AG09309 (cell line): ENCODE results near the gene KIF3B.

Experiments used
- DNase-seq: peaks from one replicate; pipeline ENCODE4 v3.0.0-alpha.2; 2010; ENCODE audit warnings: low read depth
- H3K4me3 ChIP-seq: 2 replicates; pipeline ENCODE4 v1.5.1; 2011; ENCODE audit warnings: mild to moderate bottlenecking, low read depth, low read length, moderate library complexity; ENCODE audit not compliant: control insufficient read depth
- TF ChIP-seq, protein P1 (sequence below): IDR thresholded peaks from 2 replicates; pipeline ENCODE4 v1.5.1; 2011; ENCODE audit warnings: mild to moderate bottlenecking, low read depth, low read length, inconsistent platforms; ENCODE audit not compliant: insufficient read depth, control insufficient read depth; ENCODE audit errors: missing control alignments

Gene KIF3B

GRCh38 chr20:32294071-32294470 lies 16.6 kb downstream of the KIF3B start:
- DNase-seq, result no peak
- TF ChIP-seq, protein P1, sequence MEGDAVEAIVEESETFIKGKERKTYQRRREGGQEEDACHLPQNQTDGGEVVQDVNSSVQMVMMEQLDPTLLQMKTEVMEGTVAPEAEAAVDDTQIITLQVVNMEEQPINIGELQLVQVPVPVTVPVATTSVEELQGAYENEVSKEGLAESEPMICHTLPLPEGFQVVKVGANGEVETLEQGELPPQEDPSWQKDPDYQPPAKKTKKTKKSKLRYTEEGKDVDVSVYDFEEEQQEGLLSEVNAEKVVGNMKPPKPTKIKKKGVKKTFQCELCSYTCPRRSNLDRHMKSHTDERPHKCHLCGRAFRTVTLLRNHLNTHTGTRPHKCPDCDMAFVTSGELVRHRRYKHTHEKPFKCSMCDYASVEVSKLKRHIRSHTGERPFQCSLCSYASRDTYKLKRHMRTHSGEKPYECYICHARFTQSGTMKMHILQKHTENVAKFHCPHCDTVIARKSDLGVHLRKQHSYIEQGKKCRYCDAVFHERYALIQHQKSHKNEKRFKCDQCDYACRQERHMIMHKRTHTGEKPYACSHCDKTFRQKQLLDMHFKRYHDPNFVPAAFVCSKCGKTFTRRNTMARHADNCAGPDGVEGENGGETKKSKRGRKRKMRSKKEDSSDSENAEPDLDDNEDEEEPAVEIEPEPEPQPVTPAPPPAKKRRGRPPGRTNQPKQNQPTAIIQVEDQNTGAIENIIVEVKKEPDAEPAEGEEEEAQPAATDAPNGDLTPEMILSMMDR, result no peak
- H3K4me3 ChIP-seq, result no peak overlapping the region

DNA sequence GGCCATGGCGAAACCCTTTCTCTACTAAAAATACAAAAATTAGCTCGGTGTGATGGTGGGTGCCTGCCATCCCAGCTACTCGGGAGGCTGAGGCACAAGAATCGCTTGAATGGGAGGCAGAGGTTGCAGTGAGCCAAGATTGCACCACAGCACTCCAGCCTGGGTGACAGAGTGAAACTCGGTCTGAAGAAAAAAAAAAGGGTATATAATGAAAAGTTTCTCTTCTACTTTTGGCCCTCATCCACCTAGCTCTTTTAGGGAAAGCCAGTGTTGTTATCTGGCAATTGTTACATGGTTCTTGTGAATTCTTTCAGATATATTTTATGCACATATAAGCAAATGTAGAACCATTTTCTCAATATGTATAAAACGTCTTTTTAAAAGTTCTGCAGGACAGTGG lies 19.0 kb downstream of the KIF3B start:
- H3K4me3 ChIP-seq, result no peak overlapping the region
- DNase-seq, result no peak
- TF ChIP-seq, protein P1, result no peak

GRCh38 chr20:32296819-32297420 lies 19.5 kb downstream of the KIF3B start:
- no peak for DNase-seq
- TF ChIP-seq, protein P1, result no peak
- H3K4me3 ChIP-seq, result no peak overlapping the region

GRCh38 chr20:32297439-32297838 lies 20.0 kb downstream of the KIF3B start:
- TF ChIP-seq, protein P1, result no peak
- DNase-seq, result no peak
- H3K4me3 ChIP-seq, result no peak overlapping the region

DNA sequence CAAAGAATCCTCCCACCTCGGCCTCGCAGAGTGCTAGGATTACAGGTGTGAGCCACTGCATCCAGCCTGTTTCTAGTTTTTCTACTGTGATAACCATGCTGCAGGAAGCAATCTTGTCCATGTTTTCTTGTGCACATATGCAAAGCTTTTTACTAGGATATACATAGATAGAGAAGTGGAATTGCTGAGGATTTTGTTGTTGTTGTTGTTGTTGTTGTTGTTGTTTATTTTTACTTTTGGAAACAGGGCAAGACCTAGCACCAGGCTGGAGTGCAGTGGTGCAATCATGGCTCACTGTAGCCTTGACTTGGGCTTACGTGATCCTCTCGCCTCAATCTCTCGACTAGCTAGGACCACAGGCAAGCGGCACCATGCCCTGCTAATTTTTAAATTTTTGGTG lies 23.2 kb downstream of the KIF3B start:
- no peak for DNase-seq
- TF ChIP-seq, protein P1, result no peak
- no peak overlapping the region for H3K4me3 ChIP-seq

GRCh38 chr20:32301719-32302506 lies 24.5 kb downstream of the KIF3B start:
- TF ChIP-seq, protein P1, result no peak
- DNase-seq, result no peak
- no peak overlapping the region for H3K4me3 ChIP-seq
